ENCODE results near the gene RAB11FIP4.
A peak's percentile ranks its signal among the peaks of the same experiment; 100 is the strongest.

GRCh38 chr17:31559584-31560501 is 168.4 kb downstream of the RAB11FIP4 start:
- TF ChIP-seq CTCF (IDR thresholded peaks at IDR 0.05) = no peak
- peak in 1 of 4 donors; percentile 20 for TF ChIP-seq POLR2AphosphoS5 (IDR thresholded peaks at IDR 0.05)
- no peak for TF ChIP-seq POLR2A (IDR thresholded peaks at IDR 0.05)
- TF ChIP-seq EP300 (IDR thresholded peaks at IDR 0.05) = no peak
